Prostate gland (tissue), 2 donors: ENCODE measurements around the gene CIDEB. TPM values are rescaled to one million over a fixed set of nuclear protein-coding genes. Genes with fewer than 3 reads are reported as not detected.

ENCODE experiments used
- DNase-seq: peaks from one replicate; pipeline ENCODE4 v3.0.0-alpha.2; 2019; ENCODE audit warnings: low spot score
- H3K27ac ChIP-seq, 2 donors: fragments of 200-600 bp; sonication (generic); 2 replicates each; pipeline ENCODE4 v1.5.1; 2017 to 2019
- H3K27me3 ChIP-seq: fragments of 200-600 bp; sonication (generic); replicated peaks from 2 replicates; pipeline ENCODE4 v1.5.1; 2019; ENCODE audit not compliant: insufficient read depth
- H3K36me3 ChIP-seq, 2 donors: fragments of 200-600 bp; sonication (generic); 1 replicate in 1 of 2; 2 replicates in 1 of 2; pipeline versions ENCODE4 v1.5.1 to v1.8.1; 2017 to 2019
- H3K4me1 ChIP-seq: fragments of 200-600 bp; sonication (generic); replicated peaks from 2 replicates; pipeline ENCODE4 v1.5.1; 2019
- H3K4me3 ChIP-seq, 2 donors: fragments of 200-600 bp; sonication (generic); 2 replicates each; pipeline ENCODE4 v1.5.1; 2017 to 2019
- H3K9me3 ChIP-seq: fragments of 200-600 bp; sonication (generic); 2 replicates; pipeline ENCODE4 v1.5.1; 2017
- CTCF ChIP-seq, 4 experiments: fragments of 200-600 bp in 2 of 4; fragments of 450-650 bp in 2 of 4; sonication (generic) in 2 of 4; IDR thresholded peaks; 1 replicate in 3 of 4; 2 replicates in 1 of 4; pipeline ENCODE4 v1.5.1; 2016 to 2019; ENCODE audit warnings: antibody characterized with exemption in 4 of 4, mild to moderate bottlenecking in 2 of 4, moderate library complexity in 2 of 4
- POLR2A ChIP-seq: fragments of 450-650 bp; IDR thresholded peaks from one replicate; pipeline ENCODE4 v1.6.1; 2016; ENCODE audit warnings: antibody characterized with exemption, mild to moderate bottlenecking
- POLR2AphosphoS5 ChIP-seq: sonication (generic); formaldehyde crosslinking; IDR thresholded peaks from one replicate; pipeline ENCODE4 v1.6.1; 2017; ENCODE audit warnings: antibody characterized with exemption
- WGBS: methylation state at CpG from one replicate; pipeline ENCODE4 v1.1.5; 2018; 5-methylcytosine and 5-hydroxymethylcytosine counted together
- intact Hi-C: fragments of 100-400 bp; cut with DNase I; formaldehyde crosslinking; loops from one replicate; pipeline ENCODE4 v1.14.2; 2022
- total RNA-seq, 2 donors: library from RNA; depleted of rRNA; stranded (reverse); fragments of >200 nt; gene quantifications; one replicate each; pipeline ENCODE4 v1.1.0, GENCODE V29; 2016

CIDEB gene
- total RNA-seq, 2 donors from 2014 or later = 9.1 to 17.8 TPM

GRCh38 chr14:24351517-24351916 lies 43.7 kb upstream of the CIDEB start:
- TF ChIP-seq POLR2AphosphoS5 (no peak), POLR2A (no peak), CTCF (IDR thresholded peaks at IDR 0.05) (no peak)
- intact Hi-C loops = no loop called here
- Histone ChIP-seq H3K4me1 (no peaks in the 10 kb centered on the region), H3K4me3 (no peak overlapping the region), H3K27ac (no peak overlapping the region), H3K36me3 (no peaks in the 10 kb centered on the region), H3K27me3 (no peaks in the 10 kb centered on the region), H3K9me3 (no peaks in the 10 kb centered on the region)
- no peak for DNase-seq
- 8% methylated on average over 4 of the region's 4 CpGs for WGBS

- TF ChIP-seq POLR2A (no peak), CTCF (IDR thresholded peaks at IDR 0.05) (no peak), POLR2AphosphoS5 (no peak)
- no peaks in the 10 kb centered on the region for H3K9me3 ChIP-seq
- intact Hi-C loops = no loop called here
- no peak overlapping the region for H3K27ac ChIP-seq
- no peak for DNase-seq
- H3K27me3 ChIP-seq = no peaks in the 10 kb centered on the region
- no peaks in the 10 kb centered on the region for H3K36me3 ChIP-seq
- 67% methylated on average over 5 of the region's 5 CpGs for WGBS
- H3K4me1 ChIP-seq = no peaks in the 10 kb centered on the region
- H3K4me3 ChIP-seq = no peak overlapping the region
Observed at GRCh38 chr14:24349742-24350141, 42.0 kb upstream of the CIDEB start.

- Histone ChIP-seq H3K36me3 (no peaks in the 10 kb centered on the region), H3K4me1 (no peaks in the 10 kb centered on the region), H3K27ac (no peak overlapping the region), H3K9me3 (no peaks in the 10 kb centered on the region), H3K4me3 (no peak overlapping the region), H3K27me3 (no peaks in the 10 kb centered on the region)
- WGBS = 87% methylated on average over 2 of the region's 2 CpGs
- DNase-seq = no peak
- TF ChIP-seq POLR2A = no peak
- no peak for TF ChIP-seq CTCF (IDR thresholded peaks at IDR 0.05)
- TF ChIP-seq POLR2AphosphoS5 = no peak
- intact Hi-C loops = no loop called here
Observed at GRCh38 chr14:24348186-24348585, 40.4 kb upstream of the CIDEB start.

DNA sequence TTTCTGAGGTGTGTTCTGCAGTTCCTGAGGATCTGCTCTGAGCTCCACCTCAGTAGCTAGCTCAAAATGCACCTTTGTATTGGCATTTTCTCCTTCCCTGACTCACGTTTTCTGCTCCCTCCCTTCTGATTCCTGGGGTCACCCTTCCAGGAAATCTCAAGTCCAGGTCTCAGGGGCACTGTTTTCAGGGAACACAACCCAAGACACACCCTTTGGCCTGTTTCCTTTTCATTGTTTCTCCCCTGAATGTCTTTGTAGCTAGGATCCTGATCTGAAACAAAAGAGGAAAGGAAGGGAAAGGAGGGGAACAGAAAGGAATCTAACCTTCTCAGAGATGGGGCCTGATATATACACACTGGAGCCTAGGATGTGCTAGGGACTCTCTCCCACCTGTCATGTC lies 39.4 kb upstream of the CIDEB start:
- H3K9me3 ChIP-seq = no peaks in the 10 kb centered on the region
- TF ChIP-seq POLR2AphosphoS5 = no peak
- TF ChIP-seq POLR2A = no peak
- no peak for TF ChIP-seq CTCF (IDR thresholded peaks at IDR 0.05)
- WGBS = 63% methylated on average over 1 of the region's 1 CpG
- intact Hi-C loops = no loop called here
- H3K27me3 ChIP-seq = no peaks in the 10 kb centered on the region
- no peak overlapping the region for H3K27ac ChIP-seq
- H3K4me3 ChIP-seq = no peak overlapping the region
- H3K4me1 ChIP-seq = no peaks in the 10 kb centered on the region
- no peak for DNase-seq
- no peaks in the 10 kb centered on the region for H3K36me3 ChIP-seq

- H3K27ac ChIP-seq = no peak overlapping the region
- TF ChIP-seq POLR2AphosphoS5 = no peak
- TF ChIP-seq CTCF (IDR thresholded peaks at IDR 0.05) = no peak
- 73% methylated on average over 7 of the region's 7 CpGs for WGBS
- no peak overlapping the region for H3K4me3 ChIP-seq
- H3K4me1 ChIP-seq = no peaks in the 10 kb centered on the region
- H3K9me3 ChIP-seq = no peaks in the 10 kb centered on the region
- no peak for DNase-seq
- intact Hi-C loops = no loop called here
- H3K27me3 ChIP-seq = no peaks in the 10 kb centered on the region
- no peaks in the 10 kb centered on the region for H3K36me3 ChIP-seq
Observed at GRCh38 chr14:24343795-24344660, 36.3 kb upstream of the CIDEB start.
